T47D (cell line): ENCODE data around the gene MVB12A.

Experiments
- DNase-seq, 2 experiments: peaks; one replicate each; pipeline versions ENCODE4 v3.0.0 to v3.0.0-alpha.2; 2011 to 2012; ENCODE audit warnings: low read depth in 1 of 2, low spot score in 1 of 2
- JUND ChIP-seq: IDR thresholded peaks from 2 replicates; pipeline ENCODE4 v1.6.1; 2012; ENCODE audit warnings: low read depth
- in situ Hi-C: cut with HindIII; loops from 2 replicates; pipeline ENCODE4 v1.10.0; 2016; ENCODE audit warnings: low sequenced_read_pairs, low pct_unique_long_range_greater_than_20kb

Gene MVB12A

GRCh38 chr19:17411801-17412200, 8.0 kb upstream of the MVB12A start:
- TF ChIP-seq JUND = no peak
- DNase-seq = no peak
- in situ Hi-C loops = no loop called here

- no peak for TF ChIP-seq JUND
- in situ Hi-C loops = no loop called here
- no peak for DNase-seq
These were observed 5.8 kb upstream of the MVB12A start for GRCh38 chr19:17414097-17414496.

GRCh38 chr19:17415121-17415520, 4.7 kb upstream of the MVB12A start:
- in situ Hi-C loops = no loop called here
- DNase-seq = no peak
- TF ChIP-seq JUND = no peak

- in situ Hi-C loops = no loop called here
- no peak for DNase-seq
- no peak for TF ChIP-seq JUND
These were observed 1.1 kb upstream of the MVB12A start for GRCh38 chr19:17418710-17419109.

- TF ChIP-seq JUND = no peak
- DNase-seq = no peak
- in situ Hi-C loops = no loop called here
These were observed 660 bp upstream of the MVB12A start for GRCh38 chr19:17419154-17419620.

- no peak for TF ChIP-seq JUND
- peak; percentile 27 to 41 for DNase-seq
- in situ Hi-C loops = no loop called here
These were observed 653 bp downstream of the MVB12A start for GRCh38 chr19:17420475-17420924.

- in situ Hi-C loops = no loop called here
- no peak for TF ChIP-seq JUND
- no peak for DNase-seq
These were observed 2.1 kb downstream of the MVB12A start for GRCh38 chr19:17421942-17422341.

- DNase-seq = no peak
- in situ Hi-C loops = no loop called here
- no peak for TF ChIP-seq JUND
These were observed 3.8 kb downstream of the MVB12A start for GRCh38 chr19:17423429-17424208.

- TF ChIP-seq JUND = no peak
- in situ Hi-C loops = no loop called here
- no peak for DNase-seq
These were observed 5.0 kb downstream of the MVB12A start for GRCh38 chr19:17424743-17425365.

- in situ Hi-C loops = no loop called here
- DNase-seq = no peak
- TF ChIP-seq JUND = no peak
These were observed 9.8 kb downstream of the MVB12A start for GRCh38 chr19:17429641-17430113.

GRCh38 chr19:17431417-17431816, 11.6 kb downstream of the MVB12A start:
- no peak for DNase-seq
- TF ChIP-seq JUND = no peak
- in situ Hi-C loops = no loop called here

GRCh38 chr19:17435218-17435617, 15.4 kb downstream of the MVB12A start:
- in situ Hi-C loops = no loop called here
- no peak for TF ChIP-seq JUND

GRCh38 chr19:17436094-17436873, 16.4 kb downstream of the MVB12A start:
- DNase-seq = no peak
- no peak for TF ChIP-seq JUND
- in situ Hi-C loops = no loop called here

More at GRCh38 chr19:17435218-17435617, 15.4 kb downstream of the MVB12A start:
- no peak for DNase-seq
